Vagina (tissue), 2 donors: Measurements from ENCODE around the gene PRXL2B. TPM values are rescaled to one million over a fixed set of nuclear protein-coding genes. Genes with fewer than 3 reads are reported as not detected.
A peak's percentile ranks its signal among the peaks of the same experiment; 100 is the strongest.

Experiments used
- DNase-seq, 2 donors: peaks; one replicate each; pipeline ENCODE4 v3.0.0-alpha.2; 2017; ENCODE audit errors: extremely low spot score in 2 of 2
- H3K27ac ChIP-seq: fragments of 200-600 bp; sonication (generic); one replicate; pipeline ENCODE4 v1.5.1; 2019
- H3K27me3 ChIP-seq: fragments of 200-600 bp; sonication (generic); one replicate; pipeline ENCODE4 v1.5.1; 2019
- H3K36me3 ChIP-seq, 2 donors: fragments of 200-600 bp; sonication (generic); one replicate each; pipeline ENCODE4 v1.5.1; 2017 to 2019
- H3K4me1 ChIP-seq: fragments of 200-600 bp; sonication (generic); one replicate; pipeline ENCODE4 v1.5.1; 2019
- H3K4me3 ChIP-seq, 2 donors: fragments of 200-600 bp; sonication (generic); 1 replicate in 1 of 2; 2 replicates in 1 of 2; pipeline ENCODE4 v1.5.1; 2016 to 2019
- H3K9me3 ChIP-seq: fragments of 200-600 bp; sonication (generic); one replicate; pipeline ENCODE4 v1.5.1; 2019
- CTCF ChIP-seq, 3 experiments: fragments of 450-650 bp in 2 of 3; fragments of 200-600 bp in 1 of 3; sonication (generic) in 1 of 3; IDR thresholded peaks; one replicate each; pipeline ENCODE4 v1.5.1; 2017 to 2019; ENCODE audit warnings: antibody characterized with exemption in 3 of 3, mild to moderate bottlenecking in 2 of 3, moderate library complexity in 2 of 3
- POLR2A ChIP-seq, 2 donors: fragments of 450-650 bp; IDR thresholded peaks; one replicate each; pipeline ENCODE4 v1.6.1; 2017; ENCODE audit warnings: antibody characterized with exemption in 2 of 2, mild to moderate bottlenecking in 2 of 2, moderate library complexity in 2 of 2
- POLR2AphosphoS5 ChIP-seq, 2 donors: sonication (generic); formaldehyde crosslinking; IDR thresholded peaks; one replicate each; pipeline ENCODE4 v1.9.0; 2017; ENCODE audit warnings: antibody characterized with exemption in 2 of 2, mild to moderate bottlenecking in 2 of 2, low read depth in 1 of 2; ENCODE audit not compliant: insufficient read depth in 1 of 2
- intact Hi-C: fragments of 100-400 bp; cut with DNase I; formaldehyde crosslinking; loops from one replicate; pipeline ENCODE4 v1.15.1; 2023
- total RNA-seq: library from RNA; depleted of rRNA; stranded (reverse); fragments of >200 nt; gene quantifications from one replicate; pipeline ENCODE4 v1.2.3, GENCODE V29; 2016

Gene PRXL2B
- total RNA-seq, 1 donor from 2014 or later, result 16.2 TPM

- H3K9me3 ChIP-seq, result no peaks in the 10 kb centered on the region
- no peak for DNase-seq
- no peak overlapping the region for H3K4me3 ChIP-seq
- no peak overlapping the region for H3K27ac ChIP-seq
- H3K4me1 ChIP-seq, result peaks cover 31% of the 10 kb centered on the region
- intact Hi-C loops, result no loop called here
- H3K27me3 ChIP-seq, result no peaks in the 10 kb centered on the region
- TF ChIP-seq POLR2AphosphoS5 (IDR thresholded peaks at IDR 0.05; ENCODE audit: insufficient read depth in 1 of 2, low read depth in 1 of 2), result no peak
- TF ChIP-seq POLR2A (IDR thresholded peaks at IDR 0.05), result no peak
- no peak for TF ChIP-seq CTCF (IDR thresholded peaks at IDR 0.05)
- H3K36me3 ChIP-seq, result no peaks in the 10 kb centered on the region
Observed at GRCh38 chr1:2582391-2582790, 4.2 kb upstream of the PRXL2B start.

- intact Hi-C loops, result no loop called here
- no peak for TF ChIP-seq CTCF (IDR thresholded peaks at IDR 0.05)
- TF ChIP-seq POLR2A (IDR thresholded peaks at IDR 0.05), result no peak
- no peak for TF ChIP-seq POLR2AphosphoS5 (IDR thresholded peaks at IDR 0.05; ENCODE audit: insufficient read depth in 1 of 2, low read depth in 1 of 2)
Observed at GRCh38 chr1:2583331-2583791, 3.2 kb upstream of the PRXL2B start.

GRCh38 chr1:2583871-2584351, 2.7 kb upstream of the PRXL2B start:
- Histone ChIP-seq H3K36me3 (no peaks in the 10 kb centered on the region), H3K4me3 (no peak overlapping the region), H3K9me3 (no peaks in the 10 kb centered on the region), H3K4me1 (peaks cover 37% of the 10 kb centered on the region), H3K27me3 (no peaks in the 10 kb centered on the region), H3K27ac (no peak overlapping the region)
- TF ChIP-seq CTCF (IDR thresholded peaks at IDR 0.05), result no peak
- no peak for TF ChIP-seq POLR2A (IDR thresholded peaks at IDR 0.05)
- no peak for TF ChIP-seq POLR2AphosphoS5 (IDR thresholded peaks at IDR 0.05; ENCODE audit: insufficient read depth in 1 of 2, low read depth in 1 of 2)
- intact Hi-C loops, result no loop called here
- no peak for DNase-seq

More at GRCh38 chr1:2583331-2583791, 3.2 kb upstream of the PRXL2B start:
- Histone ChIP-seq H3K9me3 (no peaks in the 10 kb centered on the region), H3K4me1 (peaks cover 33% of the 10 kb centered on the region), H3K4me3 (no peak overlapping the region), H3K27ac (no peak overlapping the region), H3K36me3 (no peaks in the 10 kb centered on the region), H3K27me3 (no peaks in the 10 kb centered on the region)
- no peak for DNase-seq

GRCh38 chr1:2584686-2585317, 1.8 kb upstream of the PRXL2B start:
- H3K4me1 ChIP-seq, result peaks cover 37% of the 10 kb centered on the region
- TF ChIP-seq POLR2AphosphoS5 (IDR thresholded peaks at IDR 0.05; ENCODE audit: insufficient read depth in 1 of 2, low read depth in 1 of 2), result no peak
- no peak for TF ChIP-seq POLR2A (IDR thresholded peaks at IDR 0.05)
- TF ChIP-seq CTCF (IDR thresholded peaks at IDR 0.05), result no peak
- no peak for DNase-seq
- peak overlapping the region; percentile 67 to 78 for H3K4me3 ChIP-seq
- H3K9me3 ChIP-seq, result no peaks in the 10 kb centered on the region
- H3K27ac ChIP-seq, result peak overlapping the region; percentile 94
- no peaks in the 10 kb centered on the region for H3K36me3 ChIP-seq
- intact Hi-C loops, result loop anchor here (5.0 kb wide), 1 partner anchor 38 kb away; no protein-coding TSS in a partner anchor
- no peaks in the 10 kb centered on the region for H3K27me3 ChIP-seq
